HG03196 (cell line): ENCODE data around the gene MEN1.
A peak's percentile ranks its signal among the peaks of the same experiment; 100 is the strongest.

Experiments used
- ATAC-seq: cut with Tn5 transposase; IDR thresholded peaks from one replicate; pipeline ENCODE4 v1.9.1; 2021; ENCODE audit not compliant: unreplicated experiment

Gene MEN1

GRCh38 chr11:64810271-64810890, at the start of gene MEN1:
MEN1 (minus strand) TSS chr11:64810551; CDS start chr11:64810109, 442 bp downstream.
- peak; percentile 49 for ATAC-seq

- ATAC-seq, result peak; percentile 64
Measured at GRCh38 chr11:64859542-64860414, 49.4 kb upstream of the MEN1 start.

GRCh38 chr11:64858467-64859263, 48.3 kb upstream of the MEN1 start:
- peak; percentile 18 for ATAC-seq

- ATAC-seq, result no peak
Measured at GRCh38 chr11:64857485-64857884, 47.1 kb upstream of the MEN1 start.

- ATAC-seq, result no peak
Measured at GRCh38 chr11:64856382-64857227, 46.3 kb upstream of the MEN1 start.

- no peak for ATAC-seq
Measured at GRCh38 chr11:64855596-64856304, 45.4 kb upstream of the MEN1 start.

GRCh38 chr11:64854534-64855502, 44.5 kb upstream of the MEN1 start:
- no peak for ATAC-seq

- ATAC-seq, result no peak
Measured at GRCh38 chr11:64854157-64854533, 43.8 kb upstream of the MEN1 start.

GRCh38 chr11:64853709-64854108, 43.4 kb upstream of the MEN1 start:
- no peak for ATAC-seq

- ATAC-seq, result no peak
Measured at GRCh38 chr11:64852804-64853509, 42.6 kb upstream of the MEN1 start.

- peak; percentile 19 for ATAC-seq
Measured at GRCh38 chr11:64851831-64852351, 41.5 kb upstream of the MEN1 start.

GRCh38 chr11:64850979-64851567, 40.7 kb upstream of the MEN1 start:
- ATAC-seq, result peak; percentile 44

- no peak for ATAC-seq
Measured at GRCh38 chr11:64849598-64850356, 39.4 kb upstream of the MEN1 start.

- ATAC-seq, result no peak
Measured at GRCh38 chr11:64848826-64849597, 38.7 kb upstream of the MEN1 start.

GRCh38 chr11:64848214-64848825, 38.0 kb upstream of the MEN1 start:
- no peak for ATAC-seq
